ENCODE measurements around the gene FOXM1.
"Not testable (repeated sequence)": the region's sequence is repeated elsewhere in the genome, so short reads cannot be mapped to it uniquely, and the experiment has no call there.

FOXM1 gene

GRCh38 chr12:2876431-2877046 is 435 bp downstream of the FOXM1 start:
- ATAC-seq: peak; percentile 83
- TF ChIP-seq ZNF8 (CRISPR knock-in tag; IDR thresholded peaks at IDR 0.05) (no peak), TOX (CRISPR knock-in tag; IDR thresholded peaks at IDR 0.05; ENCODE audit: borderline replicate concordance) (no peak), OSR1 (CRISPR knock-in tag; IDR thresholded peaks at IDR 0.05) (no peak), CSDC2 (CRISPR knock-in tag; IDR thresholded peaks at IDR 0.05) (no peak)

DNA sequence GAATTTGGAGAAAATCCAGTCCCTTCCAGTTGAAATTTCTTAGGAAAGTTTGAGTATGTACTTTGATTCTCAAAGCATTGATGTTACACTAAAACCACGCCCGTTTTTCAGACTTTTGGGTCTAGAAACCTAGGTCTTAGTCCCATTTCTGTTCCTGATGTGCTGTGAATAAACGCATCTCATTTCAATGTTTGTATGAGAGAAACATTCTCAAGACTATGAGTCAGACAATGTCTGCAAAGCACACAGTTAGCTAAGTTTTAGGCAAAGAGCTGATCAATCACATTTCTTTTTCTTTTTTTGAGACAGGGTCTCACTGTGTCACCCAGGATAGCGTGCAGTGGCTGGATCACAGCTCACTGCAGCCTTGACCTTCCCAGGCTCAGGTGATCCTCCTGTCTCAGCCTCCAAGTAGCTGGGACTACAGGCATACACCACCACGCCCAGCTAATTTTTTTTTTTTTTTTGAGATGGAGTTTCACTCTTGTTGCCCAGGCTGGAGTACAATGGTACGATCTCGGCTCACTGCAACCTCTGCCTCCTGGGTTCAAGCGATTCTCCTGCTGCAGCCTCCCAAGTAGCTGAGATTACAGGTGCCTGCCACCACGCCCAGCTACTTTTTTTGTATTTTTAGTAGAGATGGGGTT is 7.9 kb downstream of the FOXM1 start:
- ATAC-seq: not testable (repeated sequence)

GRCh38 chr12:2864198-2864597 is 12.8 kb downstream of the FOXM1 start:
- no peak for ATAC-seq
- TF ChIP-seq ZFP3 (CRISPR knock-in tag; IDR thresholded peaks at IDR 0.05): no peak
- TF ChIP-seq ZC3H10 (CRISPR knock-in tag; IDR thresholded peaks at IDR 0.05): no peak
- TF ChIP-seq GLIS3 (CRISPR knock-in tag; IDR thresholded peaks at IDR 0.05): no peak

DNA sequence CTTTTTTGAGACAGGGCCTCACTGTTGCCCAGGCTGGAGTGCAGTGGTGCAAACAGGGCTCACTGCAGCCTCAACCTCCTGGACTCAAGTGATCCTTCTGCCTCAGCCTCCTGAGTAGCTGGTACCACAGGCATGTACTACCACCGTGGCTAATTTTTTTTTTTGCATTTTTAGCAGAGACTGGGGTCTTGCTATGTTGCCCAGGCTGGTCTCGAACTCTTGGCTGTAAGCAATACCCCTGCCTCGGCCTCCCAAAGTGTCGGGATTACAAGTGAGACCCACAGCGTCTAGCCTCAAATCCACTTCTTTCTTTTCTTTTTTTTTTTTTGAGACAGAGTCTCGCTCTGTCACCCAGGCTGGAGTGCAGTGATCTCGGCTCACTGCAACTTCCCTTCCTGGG is 13.6 kb downstream of the FOXM1 start:
- not testable (repeated sequence) for ATAC-seq

GRCh38 chr12:2862876-2863275 is 14.1 kb downstream of the FOXM1 start:
- TF ChIP-seq GLIS3 (CRISPR knock-in tag; IDR thresholded peaks at IDR 0.05) (no peak), ZNF8 (CRISPR knock-in tag; IDR thresholded peaks at IDR 0.05) (no peak), SNAI2 (CRISPR knock-in tag; IDR thresholded peaks at IDR 0.05) (no peak), ARNTL (CRISPR knock-in tag; IDR thresholded peaks at IDR 0.05; ENCODE audit: borderline replicate concordance, low read depth) (no peak), PPARA (CRISPR knock-in tag; IDR thresholded peaks at IDR 0.05; ENCODE audit: borderline replicate concordance) (no peak), ESRRG (CRISPR knock-in tag; IDR thresholded peaks at IDR 0.05) (no peak), ZNF70 (CRISPR knock-in tag; IDR thresholded peaks at IDR 0.05) (no peak), TCF4 (CRISPR knock-in tag; IDR thresholded peaks at IDR 0.05; ENCODE audit: borderline replicate concordance) (no peak), BACH2 (CRISPR knock-in tag; IDR thresholded peaks at IDR 0.05; ENCODE audit: borderline replicate concordance) (no peak), CSRNP3 (CRISPR knock-in tag; IDR thresholded peaks at IDR 0.05) (no peak), CREB5 (CRISPR knock-in tag; IDR thresholded peaks at IDR 0.05; ENCODE audit: low read depth) (no peak), ZNF565 (CRISPR knock-in tag; conservative IDR thresholded peaks at IDR 0.05; ENCODE audit: low read depth) (no peak), OSR1 (CRISPR knock-in tag; IDR thresholded peaks at IDR 0.05) (no peak), ZC3H10 (CRISPR knock-in tag; IDR thresholded peaks at IDR 0.05) (no peak), RARB (CRISPR knock-in tag; IDR thresholded peaks at IDR 0.05) (no peak), CSDC2 (CRISPR knock-in tag; IDR thresholded peaks at IDR 0.05) (no peak)
- TF ChIP-seq, protein P1, sequence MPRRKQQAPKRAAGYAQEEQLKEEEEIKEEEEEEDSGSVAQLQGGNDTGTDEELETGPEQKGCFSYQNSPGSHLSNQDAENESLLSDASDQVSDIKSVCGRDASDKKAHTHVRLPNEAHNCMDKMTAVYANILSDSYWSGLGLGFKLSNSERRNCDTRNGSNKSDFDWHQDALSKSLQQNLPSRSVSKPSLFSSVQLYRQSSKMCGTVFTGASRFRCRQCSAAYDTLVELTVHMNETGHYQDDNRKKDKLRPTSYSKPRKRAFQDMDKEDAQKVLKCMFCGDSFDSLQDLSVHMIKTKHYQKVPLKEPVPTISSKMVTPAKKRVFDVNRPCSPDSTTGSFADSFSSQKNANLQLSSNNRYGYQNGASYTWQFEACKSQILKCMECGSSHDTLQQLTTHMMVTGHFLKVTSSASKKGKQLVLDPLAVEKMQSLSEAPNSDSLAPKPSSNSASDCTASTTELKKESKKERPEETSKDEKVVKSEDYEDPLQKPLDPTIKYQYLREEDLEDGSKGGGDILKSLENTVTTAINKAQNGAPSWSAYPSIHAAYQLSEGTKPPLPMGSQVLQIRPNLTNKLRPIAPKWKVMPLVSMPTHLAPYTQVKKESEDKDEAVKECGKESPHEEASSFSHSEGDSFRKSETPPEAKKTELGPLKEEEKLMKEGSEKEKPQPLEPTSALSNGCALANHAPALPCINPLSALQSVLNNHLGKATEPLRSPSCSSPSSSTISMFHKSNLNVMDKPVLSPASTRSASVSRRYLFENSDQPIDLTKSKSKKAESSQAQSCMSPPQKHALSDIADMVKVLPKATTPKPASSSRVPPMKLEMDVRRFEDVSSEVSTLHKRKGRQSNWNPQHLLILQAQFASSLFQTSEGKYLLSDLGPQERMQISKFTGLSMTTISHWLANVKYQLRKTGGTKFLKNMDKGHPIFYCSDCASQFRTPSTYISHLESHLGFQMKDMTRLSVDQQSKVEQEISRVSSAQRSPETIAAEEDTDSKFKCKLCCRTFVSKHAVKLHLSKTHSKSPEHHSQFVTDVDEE (CRISPR knock-in tag; IDR thresholded peaks at IDR 0.05): no peak
- TF ChIP-seq, protein P2, sequence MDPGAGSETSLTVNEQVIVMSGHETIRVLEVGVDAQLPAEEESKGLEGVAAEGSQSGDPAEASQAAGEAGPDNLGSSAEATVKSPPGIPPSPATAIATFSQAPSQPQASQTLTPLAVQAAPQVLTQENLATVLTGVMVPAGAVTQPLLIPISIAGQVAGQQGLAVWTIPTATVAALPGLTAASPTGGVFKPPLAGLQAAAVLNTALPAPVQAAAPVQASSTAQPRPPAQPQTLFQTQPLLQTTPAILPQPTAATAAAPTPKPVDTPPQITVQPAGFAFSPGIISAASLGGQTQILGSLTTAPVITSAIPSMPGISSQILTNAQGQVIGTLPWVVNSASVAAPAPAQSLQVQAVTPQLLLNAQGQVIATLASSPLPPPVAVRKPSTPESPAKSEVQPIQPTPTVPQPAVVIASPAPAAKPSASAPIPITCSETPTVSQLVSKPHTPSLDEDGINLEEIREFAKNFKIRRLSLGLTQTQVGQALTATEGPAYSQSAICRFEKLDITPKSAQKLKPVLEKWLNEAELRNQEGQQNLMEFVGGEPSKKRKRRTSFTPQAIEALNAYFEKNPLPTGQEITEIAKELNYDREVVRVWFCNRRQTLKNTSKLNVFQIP (CRISPR knock-in tag; IDR thresholded peaks at IDR 0.05; ENCODE audit: borderline replicate concordance, low read depth): no peak
- ATAC-seq: no peak

Data from SK-N-SH treated with all-trans-retinoic acid at 6 μM for 48 hours (cell line).